GM21737 (cell line): Measurements from ENCODE around the gene DAP.
A peak's percentile ranks its signal among the peaks of the same experiment; 100 is the strongest.

Source experiments
- ATAC-seq: cut with Tn5 transposase; IDR thresholded peaks from one replicate; pipeline ENCODE4 v1.9.1; 2021; ENCODE audit warnings: mild to moderate bottlenecking, moderate library complexity; ENCODE audit not compliant: unreplicated experiment

Gene DAP

GRCh38 chr5:10712574-10713366 is 48.3 kb downstream of the DAP start:
- no peak for ATAC-seq

- ATAC-seq: no peak
Measured at GRCh38 chr5:10711562-10711961, 49.5 kb downstream of the DAP start.

GRCh38 chr5:10710513-10711128 is 50.4 kb downstream of the DAP start:
- no peak for ATAC-seq

- no peak for ATAC-seq
Measured at GRCh38 chr5:10709933-10710332, 51.1 kb downstream of the DAP start.

GRCh38 chr5:10709409-10709808 is 51.6 kb downstream of the DAP start:
- ATAC-seq: no peak

GRCh38 chr5:10708189-10708944 is 52.7 kb downstream of the DAP start:
- no peak for ATAC-seq

- ATAC-seq: no peak
Measured at GRCh38 chr5:10707198-10708142, 53.6 kb downstream of the DAP start.

- ATAC-seq: no peak
Measured at GRCh38 chr5:10706326-10706725, 54.7 kb downstream of the DAP start.

- no peak for ATAC-seq
Measured at GRCh38 chr5:10705747-10706146, 55.3 kb downstream of the DAP start.

GRCh38 chr5:10704949-10705621 is 55.9 kb downstream of the DAP start:
- peak; percentile 39 for ATAC-seq

GRCh38 chr5:10703676-10704075 is 57.4 kb downstream of the DAP start:
- no peak for ATAC-seq

GRCh38 chr5:10702911-10703491 is 58.0 kb downstream of the DAP start:
- no peak for ATAC-seq

GRCh38 chr5:10702040-10702629 is 58.9 kb downstream of the DAP start:
- ATAC-seq: no peak

GRCh38 chr5:10701567-10702039 is 59.4 kb downstream of the DAP start:
- no peak for ATAC-seq

GRCh38 chr5:10700516-10700915 is 60.5 kb downstream of the DAP start:
- ATAC-seq: no peak

- peak; percentile 61 for ATAC-seq
Measured at GRCh38 chr5:10699987-10700386, 61.0 kb downstream of the DAP start.

- ATAC-seq: peak; percentile 36
Measured at GRCh38 chr5:10699281-10699874, 61.7 kb downstream of the DAP start.

- ATAC-seq: no peak
Measured at GRCh38 chr5:10695759-10696543, 65.1 kb downstream of the DAP start.
